ENCODE data around the gene PCSK6.

- TF ChIP-seq EP300 (IDR thresholded peaks at IDR 0.05) (no peak), CTCF (IDR thresholded peaks at IDR 0.05) (no peak), POLR2AphosphoS5 (IDR thresholded peaks at IDR 0.05) (no peak), POLR2A (IDR thresholded peaks at IDR 0.05) (no peak)
These were observed 175.0 kb downstream of the PCSK6 start for GRCh38 chr15:101314336-101315125.

Measured in sigmoid colon (tissue), 4 donors.